Tibial nerve (tissue), 4 donors: ENCODE data around the gene SERPIND1.

ENCODE experiments used
- CTCF ChIP-seq, 5 experiments: fragments of 200-600 bp in 3 of 5; fragments of 450-650 bp in 2 of 5; sonication (generic) in 3 of 5; IDR thresholded peaks; one replicate each; pipeline ENCODE4 v1.5.1; 2016 to 2019; ENCODE audit warnings: antibody characterized with exemption in 5 of 5, mild to moderate bottlenecking in 3 of 5, moderate library complexity in 2 of 5
- EP300 ChIP-seq, 2 donors: sonication (generic); formaldehyde crosslinking; IDR thresholded peaks; one replicate each; pipeline ENCODE4 v1.6.1; 2017; ENCODE audit warnings: antibody characterized with exemption in 2 of 2, mild to moderate bottlenecking in 1 of 2
- POLR2A ChIP-seq, 2 donors: fragments of 450-650 bp; IDR thresholded peaks; one replicate each; pipeline ENCODE4 v1.6.1; 2017; ENCODE audit warnings: antibody characterized with exemption in 2 of 2, mild to moderate bottlenecking in 2 of 2, moderate library complexity in 2 of 2

GRCh38 chr22:20741634-20742581 is 32.0 kb upstream of the SERPIND1 start:
- TF ChIP-seq CTCF (IDR thresholded peaks at IDR 0.05) (peak in 4 of 5 experiments; percentile 13 to 60 (median 42)), POLR2A (IDR thresholded peaks at IDR 0.05) (no peak), EP300 (IDR thresholded peaks at IDR 0.05) (no peak)
